ENCODE data around the gene IGF1R.

GRCh38 chr15:98708037-98708590 is 59.8 kb downstream of the IGF1R start:
- TF ChIP-seq POLR2AphosphoS5 (IDR thresholded peaks at IDR 0.05) (no peak), CTCF (IDR thresholded peaks at IDR 0.05) (no peak), POLR2A (IDR thresholded peaks at IDR 0.05) (no peak), EP300 (IDR thresholded peaks at IDR 0.05; ENCODE audit: low read depth) (no peak)

Measured in transverse colon (tissue), 4 donors.